Effector memory CD4-positive, alpha-beta T cell (primary cell): ENCODE measurements around the gene PLA2G6.
"Not testable (repeated sequence)": the region's sequence is repeated elsewhere in the genome, so short reads cannot be mapped to it uniquely, and the experiment has no call there.

Experiments
- DNase-seq, 3 donors: peaks; one replicate each; pipeline ENCODE4 v3.0.0-alpha.2; 2020
- H3K27ac ChIP-seq: 2 replicates; pipeline ENCODE4 v1.7.0; 2013; ENCODE audit warnings: mild to moderate bottlenecking, low read length, moderate library complexity; ENCODE audit not compliant: insufficient read depth, poor library complexity, severe bottlenecking
- H3K27me3 ChIP-seq: replicated peaks from 2 replicates; pipeline ENCODE4 v1.7.0; 2013; ENCODE audit warnings: mild to moderate bottlenecking, low read length; ENCODE audit not compliant: insufficient read depth, control insufficient read depth, poor library complexity, severe bottlenecking
- H3K36me3 ChIP-seq: 2 replicates; pipeline ENCODE4 v1.7.0; 2013; ENCODE audit warnings: mild to moderate bottlenecking, low read length, moderate library complexity; ENCODE audit not compliant: control insufficient read depth, insufficient read depth
- H3K4me1 ChIP-seq: 2 replicates; pipeline ENCODE4 v1.7.0; 2013; ENCODE audit warnings: low read length, mild to moderate bottlenecking; ENCODE audit not compliant: control insufficient read depth, insufficient read depth, poor library complexity, severe bottlenecking
- H3K4me3 ChIP-seq: 2 replicates; pipeline ENCODE4 v1.7.0; 2013; ENCODE audit warnings: low read length, low read depth, mild to moderate bottlenecking; ENCODE audit not compliant: insufficient read depth, poor library complexity, severe bottlenecking
- H3K9me3 ChIP-seq: 2 replicates; pipeline ENCODE4 v1.7.0; 2013; ENCODE audit warnings: mild to moderate bottlenecking, low read length, moderate library complexity; ENCODE audit not compliant: control insufficient read depth

Gene PLA2G6

GRCh38 chr22:38124236-38124974 is 57.2 kb downstream of the PLA2G6 start:
- DNase-seq: no peak
- Histone ChIP-seq H3K4me3 (no peak overlapping the region), H3K27ac (no peak overlapping the region), H3K27me3 (no peaks in the 10 kb centered on the region), H3K36me3 (peaks cover 36% of the 10 kb centered on the region), H3K9me3 (no peaks in the 10 kb centered on the region), H3K4me1 (no peaks in the 10 kb centered on the region)

- H3K27me3 ChIP-seq: no peaks in the 10 kb centered on the region
- no peak overlapping the region for H3K27ac ChIP-seq
- no peak overlapping the region for H3K4me3 ChIP-seq
- no peaks in the 10 kb centered on the region for H3K9me3 ChIP-seq
- no peaks in the 10 kb centered on the region for H3K4me1 ChIP-seq
- peaks cover 20% of the 10 kb centered on the region for H3K36me3 ChIP-seq
- DNase-seq: no peak
These were observed 59.0 kb downstream of the PLA2G6 start for GRCh38 chr22:38122616-38123015.

- no peaks in the 10 kb centered on the region for H3K9me3 ChIP-seq
- H3K27me3 ChIP-seq: no peaks in the 10 kb centered on the region
- no peak for DNase-seq
- no peak overlapping the region for H3K4me3 ChIP-seq
- H3K27ac ChIP-seq: no peak overlapping the region
- H3K4me1 ChIP-seq: no peaks in the 10 kb centered on the region
- peaks cover 4% of the 10 kb centered on the region for H3K36me3 ChIP-seq
These were observed 61.1 kb downstream of the PLA2G6 start for GRCh38 chr22:38120359-38121110.

- H3K4me1 ChIP-seq, H3K27me3 ChIP-seq, DNase-seq, H3K4me3 ChIP-seq, H3K9me3 ChIP-seq, H3K27ac ChIP-seq, H3K36me3 ChIP-seq: not testable (repeated sequence)
These were observed 62.9 kb downstream of the PLA2G6 start for GRCh38 chr22:38118747-38119146.

GRCh38 chr22:38118182-38118581 is 63.4 kb downstream of the PLA2G6 start:
- Histone ChIP-seq H3K36me3 (peaks cover 6% of the 10 kb centered on the region), H3K4me1 (peaks cover 4% of the 10 kb centered on the region), H3K27me3 (no peaks in the 10 kb centered on the region), H3K9me3 (no peaks in the 10 kb centered on the region), H3K4me3 (no peak overlapping the region), H3K27ac (no peak overlapping the region)
- DNase-seq: no peak

- H3K4me3 ChIP-seq, H3K9me3 ChIP-seq, H3K4me1 ChIP-seq, H3K27ac ChIP-seq, DNase-seq, H3K27me3 ChIP-seq, H3K36me3 ChIP-seq: not testable (repeated sequence)
These were observed 64.1 kb downstream of the PLA2G6 start for GRCh38 chr22:38117556-38117955.

GRCh38 chr22:38115423-38116205 is 66.0 kb downstream of the PLA2G6 start:
- Histone ChIP-seq H3K27ac (no peak overlapping the region), H3K4me3 (no peak overlapping the region), H3K4me1 (peaks cover 4% of the 10 kb centered on the region), H3K9me3 (no peaks in the 10 kb centered on the region), H3K27me3 (no peaks in the 10 kb centered on the region), H3K36me3 (peaks cover 7% of the 10 kb centered on the region)
- no peak for DNase-seq

- H3K27me3 ChIP-seq: no peaks in the 10 kb centered on the region
- DNase-seq: peak; percentile 44 to 58 (median 44)
- H3K4me3 ChIP-seq: no peak overlapping the region
- no peaks in the 10 kb centered on the region for H3K9me3 ChIP-seq
- H3K27ac ChIP-seq: no peak overlapping the region
- H3K4me1 ChIP-seq: peaks cover 4% of the 10 kb centered on the region
- peaks cover 7% of the 10 kb centered on the region for H3K36me3 ChIP-seq
These were observed 66.9 kb downstream of the PLA2G6 start for GRCh38 chr22:38114484-38115398.

GRCh38 chr22:38112381-38112780 is 69.2 kb downstream of the PLA2G6 start:
- H3K27ac ChIP-seq: no peak overlapping the region
- no peaks in the 10 kb centered on the region for H3K9me3 ChIP-seq
- peaks cover 4% of the 10 kb centered on the region for H3K4me1 ChIP-seq
- no peak overlapping the region for H3K4me3 ChIP-seq
- H3K36me3 ChIP-seq: peaks cover 7% of the 10 kb centered on the region
- no peak for DNase-seq
- H3K27me3 ChIP-seq: no peaks in the 10 kb centered on the region
